ENCODE results near the gene CARD10.

- no peak for TF ChIP-seq CTCF (IDR thresholded peaks at IDR 0.05)
- no peak for TF ChIP-seq POLR2A (IDR thresholded peaks at IDR 0.05)
Observed at GRCh38 chr22:37562049-37562875, 43.0 kb upstream of the CARD10 start.

Measured in esophagus squamous epithelium (tissue), 4 donors.